ENCODE results near the gene AGBL4. TPM values are rescaled to one million over a fixed set of nuclear protein-coding genes. Genes with fewer than 3 reads are reported as not detected.

The AGBL4 gene
- not detected in 2 replicates for total RNA-seq

DNA sequence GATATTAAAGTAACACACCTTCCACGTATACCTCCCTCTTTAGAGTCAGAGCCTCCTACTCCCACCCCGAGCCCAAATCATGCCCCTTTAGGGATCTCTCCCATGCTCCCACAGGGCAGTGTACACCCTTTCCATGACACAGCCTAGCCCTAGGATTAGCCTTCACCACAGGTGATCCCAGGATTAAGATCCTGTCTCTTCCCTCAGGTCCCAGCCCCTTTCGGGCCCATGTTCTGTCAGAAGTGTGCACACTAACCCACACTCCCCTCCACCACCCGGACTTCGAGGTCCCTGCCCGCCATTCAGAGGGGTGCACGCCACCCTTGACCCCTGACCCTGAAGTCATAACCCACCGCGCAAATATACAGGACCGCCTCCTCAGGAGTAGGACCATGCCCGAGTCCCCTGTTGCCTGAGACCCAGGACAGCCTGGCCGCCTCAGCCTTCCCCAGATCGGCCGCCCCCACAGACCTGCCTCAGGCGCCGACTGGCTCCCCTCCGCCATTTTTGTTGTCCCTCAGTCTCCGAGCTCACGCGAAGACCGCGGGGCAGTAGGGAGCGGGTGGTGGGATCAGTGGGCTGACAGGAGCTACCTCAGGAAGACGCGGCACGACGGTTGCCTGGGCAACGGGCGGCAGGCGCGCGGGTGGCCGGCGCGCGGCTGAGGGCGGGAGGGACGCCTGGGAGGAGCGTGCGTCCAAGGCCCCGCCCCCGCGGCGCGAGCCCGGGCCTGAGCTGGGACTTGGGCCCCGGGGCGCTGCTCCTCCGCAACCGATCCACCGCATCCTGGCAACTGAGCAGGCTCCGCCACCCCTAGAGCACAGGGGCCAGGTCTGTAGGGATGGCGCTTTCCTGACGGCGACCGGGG lies at the start of gene AGBL4:
Gene AGBL4 (minus strand): TSS at position 663 of the 868 bp plus-strand sequence.

GRCh38 chr1:48776393-48777218 lies 1247.1 kb downstream of the AGBL4 start, which contains the start of gene BEND5:
TSS of gene BEND5 (minus strand) at chr1:48776891. CDS start at chr1:48776831, 60 bp downstream.

Other genes starting within 250 kb of the AGBL4 start
- gene ELAVL4, start 85.0 kb upstream of the AGBL4 start, total RNA-seq, result not detected in 2 replicates

Data from airway epithelial cell (primary cell).